A375 (cell line): Measurements from ENCODE around the gene TET3. TPM values are rescaled to one million over a fixed set of nuclear protein-coding genes. Genes with fewer than 3 reads are reported as not detected.

Experiments used
- small RNA-seq: library from RNA; depleted of rRNA; stranded (forward); fragments of <200 nt; gene quantifications from one replicate; pipeline ENCODE3, GENCODE V24; 2014
- total RNA-seq: library from RNA; depleted of rRNA; stranded (reverse); fragments of >200 nt; shearing (Covaris generic); gene quantifications from 2 replicates; pipeline ENCODE4 v1.2.3, GENCODE V29; 2014; rRNA removed

Gene TET3
- total RNA-seq, result 9.0 and 10.4 TPM in 2 replicates

DNA sequence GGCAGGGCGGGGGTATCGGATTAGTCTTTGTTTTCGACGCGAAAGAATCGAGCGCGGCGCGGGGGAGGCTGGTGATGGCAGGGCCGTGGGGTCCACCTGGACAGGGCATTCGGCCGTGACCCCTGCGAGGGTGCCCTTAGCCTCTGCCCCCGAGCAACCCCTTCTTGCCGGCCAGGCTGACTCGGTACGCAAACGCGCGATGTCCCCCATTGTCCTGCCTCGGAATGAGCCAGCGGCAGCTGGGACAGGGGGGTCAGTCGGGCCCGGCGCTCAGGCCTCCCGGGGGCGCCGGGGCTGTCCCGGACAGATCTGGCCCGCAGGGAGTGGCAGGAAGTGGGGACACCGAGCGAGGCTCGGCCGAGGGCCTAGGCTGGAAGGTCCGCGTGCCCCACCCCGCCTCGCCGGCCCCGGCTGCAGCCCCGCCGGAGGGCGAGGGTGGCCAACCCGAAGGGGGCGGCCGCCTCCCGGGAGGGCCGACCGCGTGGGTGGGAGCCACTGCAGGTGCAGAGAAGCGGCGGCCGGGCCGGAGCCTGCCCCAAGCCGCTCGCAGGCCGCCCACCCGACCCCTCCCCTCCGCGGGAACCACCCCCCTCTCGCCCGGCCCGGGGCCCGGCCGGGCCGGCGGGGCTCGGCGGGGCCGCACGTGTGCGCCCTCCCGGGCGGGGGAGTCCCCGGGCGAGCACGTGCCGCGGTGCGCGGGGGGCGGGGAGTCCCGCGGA lies at the start of gene TET3:
TSS of gene TET3 (plus strand) at position 708 of the 719 bp plus-strand sequence. CDS start 1,494 bp downstream, outside the sequence.

Small RNAs within 50 kb of the gene (small RNA-seq; reads per million reads assigned to genes)
- gene AC110801.1 (not detected), gene RNA5SP97 (0.13 reads per million)

Other genes starting within 250 kb of the TET3 start
- gene TPRKB, start 247.6 kb upstream of the TET3 start, total RNA-seq, result 57.1 and 63.8 TPM in 2 replicates
- gene DUSP11, start 204.8 kb upstream of the TET3 start, total RNA-seq, result 18.6 and 21.5 TPM in 2 replicates
- gene C2orf78, start 200.7 kb upstream of the TET3 start, total RNA-seq, result not detected in 2 replicates
- gene STAMBP, start 155.9 kb upstream of the TET3 start, total RNA-seq, result 39.0 and 45.7 TPM in 2 replicates
- not detected in 2 replicates for gene ACTG2, start 91.9 kb upstream of the TET3 start, total RNA-seq
- gene DGUOK, start 58.0 kb upstream of the TET3 start, total RNA-seq, result 62.6 and 63.8 TPM in 2 replicates
- gene BOLA3, start 163.0 kb downstream of the TET3 start, total RNA-seq, result 83.3 and 90.3 TPM in 2 replicates
- gene MOB1A, start 194.0 kb downstream of the TET3 start, total RNA-seq, result 40.7 and 42.8 TPM in 2 replicates
- gene MTHFD2, start 213.7 kb downstream of the TET3 start, total RNA-seq, result 443 and 475 TPM in 2 replicates